Measurements from ENCODE around the gene NCKAP5.
"Not testable (repeated sequence)": the region's sequence is repeated elsewhere in the genome, so short reads cannot be mapped to it uniquely, and the experiment has no call there.

NCKAP5 gene

GRCh38 chr2:132725748-132726147, 842.5 kb downstream of the NCKAP5 start:
- no peak for DNase-seq

- no peak for DNase-seq
Measured at GRCh38 chr2:132725148-132725547, 843.1 kb downstream of the NCKAP5 start.

DNA sequence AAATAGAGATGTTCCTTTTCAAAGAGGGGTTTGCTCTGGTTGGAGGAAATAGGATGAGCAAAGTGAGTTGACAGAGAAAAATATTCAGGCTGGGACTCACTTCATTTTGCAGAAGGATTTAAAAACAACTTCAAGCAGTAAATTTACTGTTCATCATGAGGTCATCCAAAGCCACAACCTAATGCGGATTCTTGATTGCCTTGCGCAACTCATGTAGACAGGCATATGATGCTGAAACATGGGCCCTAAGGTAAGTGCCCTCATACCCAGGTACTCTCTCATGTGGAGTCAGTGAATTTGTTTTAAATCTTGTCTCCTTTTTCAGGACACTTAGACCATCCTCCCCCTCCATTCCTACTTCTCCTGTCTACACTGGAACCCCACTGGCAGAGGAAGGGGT, 846.3 kb downstream of the NCKAP5 start:
- no peak for DNase-seq

- no peak for DNase-seq
Measured at GRCh38 chr2:132720393-132720792, 847.9 kb downstream of the NCKAP5 start.

GRCh38 chr2:132719480-132719879, 848.8 kb downstream of the NCKAP5 start:
- no peak for DNase-seq

GRCh38 chr2:132716954-132717353, 851.3 kb downstream of the NCKAP5 start:
- DNase-seq: no peak

- DNase-seq: no peak
Measured at GRCh38 chr2:132715386-132716351, 852.6 kb downstream of the NCKAP5 start.

DNA sequence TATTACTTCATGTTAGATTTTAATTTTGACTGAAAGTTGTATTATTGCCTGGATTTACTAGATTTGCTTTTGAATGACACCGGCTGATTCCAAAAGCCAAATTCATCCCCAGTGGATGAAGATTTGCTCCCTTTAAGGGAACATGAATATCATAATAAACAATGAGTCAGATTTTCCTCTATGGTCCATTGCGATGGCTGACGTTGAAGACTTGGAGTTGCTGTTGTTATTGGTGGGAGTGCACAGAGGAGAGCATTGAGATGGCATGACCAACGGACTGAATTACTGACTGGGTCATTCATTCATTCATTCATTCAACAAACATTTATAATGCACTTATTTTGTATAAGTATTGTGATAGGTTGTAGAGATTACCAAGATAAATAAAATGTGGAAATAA, 864.9 kb downstream of the NCKAP5 start:
- DNase-seq: no peak

- no peak for DNase-seq
Measured at GRCh38 chr2:132701810-132702209, 866.5 kb downstream of the NCKAP5 start.

GRCh38 chr2:132699802-132700201, 868.5 kb downstream of the NCKAP5 start:
- not testable (repeated sequence) for DNase-seq

DNA sequence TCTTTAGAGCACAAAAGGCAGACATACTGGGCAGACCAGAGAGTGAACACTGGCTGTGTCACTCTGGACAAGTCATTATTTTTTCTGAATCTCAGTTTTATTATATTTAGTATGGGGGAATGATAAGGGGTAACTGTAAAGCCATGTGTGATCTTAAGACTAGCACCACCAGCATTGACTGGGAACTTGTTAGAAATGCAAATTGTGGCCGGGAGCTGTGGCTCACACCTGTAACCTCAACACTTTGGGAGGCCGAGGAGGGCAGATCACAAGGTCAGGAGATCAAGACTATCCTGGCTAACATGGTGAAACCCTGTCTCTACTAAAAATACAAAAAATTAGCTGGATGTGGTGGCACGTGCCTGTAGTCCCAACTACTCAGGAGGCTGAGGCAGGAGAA, 869.9 kb downstream of the NCKAP5 start:
- not testable (repeated sequence) for DNase-seq

- DNase-seq: no peak
Measured at GRCh38 chr2:132697556-132698205, 870.6 kb downstream of the NCKAP5 start.

DNA sequence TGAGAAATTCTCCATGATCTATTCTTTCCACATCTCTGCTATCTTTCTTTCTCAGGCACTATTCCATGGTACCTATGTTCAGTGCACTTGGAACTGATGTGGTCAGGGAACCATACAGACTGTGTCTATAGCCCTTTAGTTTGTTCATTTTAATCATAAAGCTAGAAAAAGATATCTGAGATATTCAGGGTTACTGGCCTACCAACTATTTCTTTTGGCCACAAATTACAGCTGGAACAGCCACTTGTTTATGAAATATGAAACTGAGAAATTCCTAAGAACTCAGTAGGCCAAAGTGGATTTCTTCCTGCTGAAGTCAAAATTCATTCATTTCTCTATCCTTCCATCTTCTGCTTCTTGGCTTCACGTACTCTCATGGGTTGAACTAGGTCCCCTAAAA, 875.4 kb downstream of the NCKAP5 start:
- DNase-seq: no peak

DNA sequence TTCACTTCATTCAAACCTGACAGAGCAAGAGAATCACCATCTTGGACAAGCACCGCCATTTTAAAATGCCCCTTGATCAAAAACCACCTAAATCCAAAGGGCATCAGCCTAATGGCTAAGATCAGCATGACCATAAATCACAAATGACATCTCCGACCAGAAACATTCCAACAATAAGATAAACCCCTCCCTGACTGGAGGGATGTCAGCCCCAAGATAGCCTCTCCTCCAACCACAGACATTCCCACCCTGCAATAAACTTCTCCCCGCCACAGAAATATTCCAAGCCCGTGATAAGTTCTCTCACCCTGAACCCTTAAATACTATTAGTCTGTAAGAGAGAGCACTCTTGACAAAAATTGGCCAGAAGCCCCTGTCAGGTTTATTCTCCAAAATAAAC, 876.7 kb downstream of the NCKAP5 start:
- no peak for DNase-seq

- DNase-seq: no peak
Measured at GRCh38 chr2:132690664-132691303, 877.5 kb downstream of the NCKAP5 start.

DNA sequence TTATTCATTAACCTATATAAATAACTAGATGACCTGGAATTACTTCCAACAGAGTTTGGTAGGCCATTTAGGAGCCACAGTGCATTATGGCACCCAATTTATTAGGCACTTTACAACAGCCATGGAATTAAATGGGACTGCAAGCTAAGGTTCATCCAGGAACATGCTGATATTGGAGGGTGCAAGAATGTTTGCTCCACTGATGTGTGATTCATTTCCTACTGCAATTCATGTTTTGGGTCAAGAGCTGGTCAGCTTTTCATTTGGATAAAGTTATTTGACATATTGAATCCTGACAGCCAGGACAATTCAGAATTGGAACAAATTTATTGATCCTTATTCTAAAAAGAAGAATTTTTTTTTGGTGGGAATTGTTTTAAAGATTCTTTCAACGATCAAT, 886.5 kb downstream of the NCKAP5 start:
- no peak for DNase-seq

GRCh38 chr2:132680544-132680943, 887.7 kb downstream of the NCKAP5 start:
- no peak for DNase-seq

DNA sequence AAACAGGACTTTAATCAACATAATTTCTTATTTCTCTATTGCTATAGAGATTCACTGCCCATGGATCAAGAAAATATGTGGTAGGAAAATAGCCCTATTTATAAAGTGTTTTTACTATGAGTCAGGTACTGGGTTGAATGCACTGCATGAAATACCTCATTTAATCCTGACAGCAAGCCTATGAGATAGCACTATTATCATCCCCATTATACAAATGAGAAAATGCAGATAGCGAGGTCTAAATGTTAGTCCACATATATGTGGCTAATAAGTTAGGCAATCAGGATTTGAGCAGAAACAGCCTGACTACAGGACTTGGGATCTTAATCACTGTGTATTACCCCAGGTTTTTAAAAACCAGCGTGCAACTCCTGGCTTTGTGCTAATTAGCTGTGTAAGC, 889.8 kb downstream of the NCKAP5 start:
- no peak for DNase-seq

DNA sequence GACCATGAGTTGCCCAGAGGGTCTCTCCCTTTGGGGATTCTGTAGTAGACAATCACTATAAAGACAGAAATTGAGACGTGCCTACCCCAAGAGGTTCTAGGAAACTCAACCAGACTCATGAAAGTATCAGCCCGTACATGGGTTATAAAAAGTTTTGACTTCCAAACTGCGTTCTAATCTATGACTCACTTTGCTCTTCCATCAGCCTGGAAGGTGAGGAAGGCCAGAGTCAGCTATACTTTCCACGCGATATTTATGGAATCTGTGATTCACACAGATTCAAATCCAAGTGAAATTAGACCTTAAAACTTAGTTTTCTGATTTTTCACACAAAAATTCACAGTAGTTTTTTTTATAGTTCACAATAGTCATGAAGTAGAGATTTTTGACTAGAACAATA, 890.6 kb downstream of the NCKAP5 start:
- DNase-seq: no peak

DNA sequence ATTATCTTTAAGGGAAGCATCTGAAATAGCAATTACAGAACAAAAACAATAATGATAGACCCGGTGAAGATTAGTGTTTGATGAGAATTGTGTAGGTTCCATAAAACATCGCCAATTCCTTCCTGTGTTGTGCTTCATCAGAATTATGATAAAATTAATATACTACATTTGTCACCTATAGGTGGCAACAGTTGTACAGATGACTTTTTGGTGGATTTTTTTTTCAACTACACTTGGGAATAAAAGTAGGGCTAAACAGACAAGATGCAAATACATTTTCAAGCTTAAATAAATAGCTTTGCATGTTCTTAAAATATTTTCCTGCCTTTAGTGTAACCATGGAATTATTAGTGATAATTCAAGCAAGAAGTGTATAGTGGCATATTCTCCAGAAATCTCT, 891.3 kb downstream of the NCKAP5 start:
- DNase-seq: no peak

GRCh38 chr2:132671151-132671835, 897.0 kb downstream of the NCKAP5 start:
- no peak for DNase-seq

GRCh38 chr2:132670496-132671150, 897.6 kb downstream of the NCKAP5 start:
- DNase-seq: peak; percentile 19

Data from NCI-H510A (cell line).